Activated T-helper 1 cell treated with anti-CD3 and anti-CD28 coated beads, Interleukin-2, amount 50 U/mL, for 16 hours (primary cell): Measurements from ENCODE around the gene ODAM.
"Not testable (repeated sequence)": the region's sequence is repeated elsewhere in the genome, so short reads cannot be mapped to it uniquely, and the experiment has no call there.

Source experiments
- DNase-seq, 2 donors: peaks; one replicate each; pipeline ENCODE4 v3.0.0-alpha.2; 2020; ENCODE audit warnings: low read depth in 1 of 2, low spot score in 1 of 2

The ODAM gene

DNA sequence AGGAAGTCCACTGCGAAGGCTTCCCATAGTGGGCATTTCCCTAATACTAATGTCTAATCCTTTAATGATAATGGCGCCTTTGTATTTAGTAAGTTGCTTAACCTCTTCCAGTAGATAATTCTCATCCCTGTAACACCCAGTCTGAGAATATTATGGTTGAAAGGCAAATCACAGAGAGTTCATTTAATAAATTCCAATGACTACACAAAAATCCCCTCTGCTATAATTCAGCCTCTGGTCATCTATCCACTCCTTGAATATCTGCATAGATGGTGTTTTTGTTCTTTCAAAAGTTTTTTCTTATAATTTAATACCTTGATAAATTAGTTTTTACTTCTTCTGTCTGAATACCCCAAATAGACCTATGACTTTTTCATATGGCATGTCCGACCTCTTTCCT lies 25.9 kb downstream of the ODAM start:
- not testable (repeated sequence) for DNase-seq

DNA sequence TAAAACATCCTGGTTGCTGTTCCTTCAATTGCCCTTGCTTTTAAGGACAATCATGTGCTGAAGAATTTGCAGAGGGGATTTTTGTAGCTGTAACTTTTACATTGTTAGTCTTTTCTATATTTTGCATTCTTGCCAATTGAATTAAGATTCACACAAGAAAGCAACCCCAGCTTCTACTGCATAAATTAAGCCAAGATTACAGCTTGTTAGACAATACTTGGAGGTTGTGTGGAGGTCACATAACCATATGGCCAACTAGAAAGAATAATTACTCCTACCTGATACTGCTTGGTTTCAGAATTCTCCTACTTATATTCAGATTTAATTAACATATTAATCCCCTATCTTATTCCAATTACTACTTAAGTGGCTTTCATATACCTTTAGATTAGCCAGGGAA lies 26.3 kb downstream of the ODAM start:
- not testable (repeated sequence) for DNase-seq

DNA sequence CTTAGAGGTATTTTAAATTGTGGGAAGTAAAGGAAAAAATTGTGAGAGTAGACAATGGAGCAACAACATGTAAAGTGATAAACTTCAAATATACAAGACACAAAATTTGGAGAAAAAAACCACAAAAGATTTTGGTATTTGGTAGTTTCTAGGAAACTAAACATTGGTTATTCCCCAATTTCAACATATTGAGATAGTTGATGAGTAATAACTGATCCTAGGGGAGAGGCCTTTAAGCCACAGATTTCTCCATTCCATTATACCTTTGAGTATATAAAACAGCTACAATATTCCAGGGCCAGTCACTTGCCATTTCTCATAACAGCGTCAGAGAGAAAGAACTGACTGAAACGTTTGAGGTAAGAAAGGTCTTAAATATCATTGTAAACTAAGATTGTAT lies 30.3 kb downstream of the ODAM start, which contains the start of gene FDCSP:
Gene FDCSP, plus strand, starts transcription at position 301 of the 400 bp plus-strand sequence. CDS start 5,071 bp downstream, outside the sequence.
- DNase-seq = no peak

DNA sequence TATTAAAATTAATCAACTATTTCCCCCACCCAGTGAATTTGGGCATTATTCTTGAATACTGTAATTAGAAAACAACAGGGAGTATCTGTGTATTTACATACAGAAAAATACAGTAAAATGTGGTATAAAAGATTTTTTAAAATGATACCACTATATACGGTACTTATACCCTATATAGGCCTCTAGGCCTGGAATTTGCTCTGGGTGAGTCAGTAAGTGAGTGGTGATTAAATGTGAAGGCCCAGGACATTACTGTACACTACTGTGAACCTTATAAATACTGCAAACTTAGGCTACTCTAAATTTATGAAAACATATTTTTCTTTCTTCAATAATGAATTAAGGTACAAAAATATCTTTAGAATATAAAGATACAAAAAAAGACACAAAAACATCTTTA lies 40.6 kb downstream of the ODAM start:
- no peak for DNase-seq

DNA sequence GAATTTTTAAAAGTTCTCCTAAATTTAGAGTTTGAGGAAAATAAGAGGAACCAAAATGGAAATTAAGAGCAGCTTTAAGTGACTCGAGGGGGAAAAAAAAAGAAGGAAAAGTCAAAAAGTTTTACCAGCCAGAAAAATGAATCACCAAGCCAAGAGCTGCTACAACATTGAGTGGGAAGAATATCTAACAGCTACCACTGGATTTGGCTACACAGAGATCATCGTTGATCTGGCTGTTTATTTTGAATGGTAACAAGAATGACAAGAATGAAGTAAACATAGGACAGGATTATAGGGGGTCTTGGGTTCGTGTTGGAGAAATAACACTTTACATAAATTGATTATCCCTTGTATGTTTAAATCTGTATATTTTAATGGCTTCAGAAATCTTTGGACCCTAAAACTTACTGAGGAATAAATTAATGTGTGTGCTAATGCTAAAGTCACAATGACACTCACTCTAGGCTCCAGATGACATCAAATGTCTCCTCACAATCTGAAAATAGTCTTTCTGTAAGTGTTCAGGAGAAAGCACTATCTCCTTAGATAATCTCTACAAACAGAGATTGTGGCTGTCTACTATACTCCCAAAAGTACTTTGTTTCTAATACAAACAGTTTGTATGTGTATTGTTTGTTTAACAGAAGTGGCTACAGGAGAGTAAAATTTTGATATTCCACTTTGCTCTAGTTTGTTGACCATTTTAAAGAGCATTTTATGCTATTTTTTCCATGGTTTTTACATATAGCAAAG lies 43.8 kb downstream of the ODAM start:
- DNase-seq = no peak

DNA sequence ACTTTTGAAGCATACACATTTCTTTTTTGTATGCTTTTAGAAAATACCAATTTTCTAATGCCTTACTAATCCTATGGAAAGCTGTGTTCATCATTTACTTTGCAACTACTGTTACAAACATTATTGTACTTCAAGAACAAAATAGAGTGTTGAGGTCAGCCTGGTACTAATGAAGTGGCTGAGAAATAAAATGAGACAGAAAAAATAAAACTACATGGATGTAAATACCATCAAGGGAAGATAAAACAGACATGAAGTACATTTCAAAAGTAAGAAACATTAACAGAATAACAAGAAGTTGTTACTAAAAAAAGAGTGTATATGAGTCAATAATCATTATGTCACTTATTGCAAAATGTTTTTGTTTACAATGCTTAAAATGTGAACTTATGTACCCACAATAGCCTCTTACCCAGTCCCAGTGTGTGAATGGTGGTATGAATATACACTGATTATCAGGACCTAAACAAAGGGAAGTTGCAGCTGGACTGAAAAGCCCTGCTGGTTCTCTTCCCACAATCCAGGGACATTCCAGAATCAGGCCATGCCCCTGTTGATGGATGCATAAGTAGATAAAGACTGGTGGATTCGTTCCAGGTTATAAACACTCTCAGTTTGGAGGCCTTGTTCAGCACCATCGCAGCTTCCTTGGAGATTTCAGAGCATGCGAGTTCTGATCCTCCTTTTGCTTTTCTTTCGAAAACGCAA lies 44.5 kb downstream of the ODAM start:
- no peak for DNase-seq

DNA sequence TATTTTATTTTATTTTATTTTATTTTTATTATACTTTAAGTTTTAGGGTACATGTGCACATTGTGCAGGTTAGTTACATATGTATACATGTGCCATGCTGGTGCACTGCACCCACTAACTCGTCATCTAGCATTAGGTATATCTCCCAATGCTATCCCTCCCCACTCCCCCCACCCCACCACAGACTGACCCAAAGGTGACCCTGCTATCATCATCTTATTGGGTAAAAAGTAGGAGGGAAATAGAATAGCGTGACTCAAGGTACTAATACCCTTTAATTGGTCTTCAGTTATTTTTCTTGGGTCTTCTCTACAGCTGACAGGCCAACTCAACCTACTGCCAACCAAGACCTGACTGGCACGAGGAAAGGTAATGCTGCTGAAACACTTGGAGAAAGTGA lies 46.8 kb downstream of the ODAM start, which contains the start of gene CSN3:
Gene CSN3, plus strand, starts transcription at position 301 of the 400 bp plus-strand sequence. CDS start 2,223 bp downstream, outside the sequence.
- not testable (repeated sequence) for DNase-seq

DNA sequence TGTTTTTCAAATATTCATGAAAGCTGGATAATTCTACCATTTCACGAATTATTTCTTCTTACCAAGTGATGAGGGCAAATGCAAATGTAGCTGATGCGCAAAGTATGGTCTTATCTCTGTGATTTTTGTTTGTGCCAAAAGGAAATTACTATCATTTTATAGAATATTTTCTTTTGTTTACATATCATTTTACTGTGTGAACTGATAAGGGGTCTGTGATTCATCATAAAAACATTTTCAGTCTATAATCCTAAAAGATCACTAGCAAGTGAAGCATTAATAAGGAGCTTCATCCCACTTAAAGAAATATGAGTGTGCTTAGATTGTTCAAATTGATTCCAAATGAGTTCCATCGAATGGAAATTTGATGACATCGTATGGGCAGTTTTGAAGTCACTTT lies 47.6 kb downstream of the ODAM start:
- no peak for DNase-seq

DNA sequence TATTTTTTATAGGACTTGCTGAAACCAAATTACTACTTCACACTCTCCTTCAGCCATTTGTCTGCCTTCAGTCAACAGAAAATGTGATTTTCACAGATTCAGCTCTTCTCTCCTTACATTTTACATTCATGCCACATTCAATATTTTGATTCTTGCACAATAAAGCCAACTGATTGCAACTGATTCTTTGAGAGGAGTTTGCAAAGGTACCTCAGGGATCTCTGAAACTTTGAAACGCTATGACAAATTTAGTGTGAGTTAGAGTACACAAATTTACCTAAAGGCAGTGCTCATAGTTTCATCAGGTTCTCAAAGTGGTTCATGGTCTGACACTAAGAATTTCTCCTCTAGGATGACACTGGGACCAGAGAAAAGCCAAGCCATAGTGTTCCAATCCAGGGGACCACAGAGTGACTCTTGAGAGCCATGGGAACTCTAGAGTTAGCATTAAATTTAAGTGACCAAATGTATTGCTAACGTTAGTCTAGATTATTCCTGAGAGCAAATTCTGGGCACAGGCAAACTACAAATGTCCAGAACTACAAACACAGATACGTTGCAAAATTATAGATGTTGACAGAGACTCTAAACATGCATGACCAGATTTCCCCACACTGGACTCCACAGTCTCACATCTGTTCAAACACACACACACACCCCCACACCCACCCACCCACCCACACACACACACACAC lies 55.9 kb downstream of the ODAM start:
- no peak for DNase-seq

DNA sequence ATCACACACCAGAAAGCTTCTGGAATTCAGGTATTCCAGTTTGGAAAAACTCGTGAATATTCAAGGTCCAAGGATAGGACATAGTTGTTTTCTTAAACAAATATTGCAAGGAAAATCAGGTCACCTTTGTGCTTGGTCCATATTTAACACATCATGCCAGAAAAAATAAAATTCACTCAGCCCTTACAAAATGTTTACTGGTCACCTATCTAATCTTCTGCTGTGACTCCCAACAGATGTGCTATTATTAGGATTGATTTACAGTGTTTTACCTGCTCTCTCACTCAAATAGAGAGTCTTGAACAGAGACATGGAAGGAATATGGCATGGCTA lies 56.4 kb downstream of the ODAM start:
- DNase-seq = no peak
